C4-2B (cell line): ENCODE measurements around the gene SH3BGRL3.
"Not testable (repeated sequence)": the region's sequence is repeated elsewhere in the genome, so short reads cannot be mapped to it uniquely, and the experiment has no call there.

Experiments
- H3K27ac ChIP-seq: fragments of 450-650 bp; 2 replicates; pipeline ENCODE4 v1.5.1; 2017
- ZFX ChIP-seq: fragments of 450-650 bp; IDR thresholded peaks from 2 replicates; pipeline ENCODE4 v1.6.1; 2017
- TF ChIP-seq, protein P1 (sequence below): fragments of 450-650 bp; conservative IDR thresholded peaks from 2 replicates; pipeline ENCODE4 v1.5.1; 2017; ENCODE audit warnings: mild to moderate bottlenecking

Gene SH3BGRL3

DNA sequence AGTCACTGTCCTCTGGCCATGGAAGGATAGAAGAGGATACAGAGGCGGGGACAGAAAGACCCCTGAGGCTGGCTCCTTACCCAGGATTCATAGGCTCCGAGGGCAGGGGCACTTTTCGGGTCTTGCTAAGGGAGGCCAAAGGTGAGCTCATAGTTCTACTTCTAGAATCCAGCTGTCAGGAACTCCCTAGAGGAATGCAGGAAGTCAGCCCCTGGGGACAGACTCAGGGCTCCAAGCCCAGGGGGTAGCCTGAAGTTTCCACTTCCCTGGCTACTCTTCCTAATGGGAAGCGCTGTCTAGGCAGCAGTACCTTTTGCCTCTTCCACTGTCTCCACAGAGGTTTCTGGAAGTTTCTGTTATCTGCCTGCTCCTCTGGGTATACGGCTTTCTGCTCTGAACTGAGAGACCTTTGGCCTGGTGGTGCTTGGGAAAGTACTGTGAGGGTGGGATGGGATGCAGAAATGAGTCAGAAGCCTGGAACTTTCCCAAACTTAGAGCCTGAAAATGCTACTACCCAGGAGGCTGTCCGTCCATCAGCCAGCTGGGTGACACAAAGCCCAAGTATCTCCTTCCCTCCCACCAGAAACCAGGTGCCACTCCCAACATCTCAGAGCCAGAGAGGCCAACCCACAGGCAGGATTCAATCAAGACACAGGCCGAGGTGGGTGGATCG, 23.0 kb downstream of the SH3BGRL3 start:
- no peak for TF ChIP-seq ZFX
- TF ChIP-seq, protein P1, sequence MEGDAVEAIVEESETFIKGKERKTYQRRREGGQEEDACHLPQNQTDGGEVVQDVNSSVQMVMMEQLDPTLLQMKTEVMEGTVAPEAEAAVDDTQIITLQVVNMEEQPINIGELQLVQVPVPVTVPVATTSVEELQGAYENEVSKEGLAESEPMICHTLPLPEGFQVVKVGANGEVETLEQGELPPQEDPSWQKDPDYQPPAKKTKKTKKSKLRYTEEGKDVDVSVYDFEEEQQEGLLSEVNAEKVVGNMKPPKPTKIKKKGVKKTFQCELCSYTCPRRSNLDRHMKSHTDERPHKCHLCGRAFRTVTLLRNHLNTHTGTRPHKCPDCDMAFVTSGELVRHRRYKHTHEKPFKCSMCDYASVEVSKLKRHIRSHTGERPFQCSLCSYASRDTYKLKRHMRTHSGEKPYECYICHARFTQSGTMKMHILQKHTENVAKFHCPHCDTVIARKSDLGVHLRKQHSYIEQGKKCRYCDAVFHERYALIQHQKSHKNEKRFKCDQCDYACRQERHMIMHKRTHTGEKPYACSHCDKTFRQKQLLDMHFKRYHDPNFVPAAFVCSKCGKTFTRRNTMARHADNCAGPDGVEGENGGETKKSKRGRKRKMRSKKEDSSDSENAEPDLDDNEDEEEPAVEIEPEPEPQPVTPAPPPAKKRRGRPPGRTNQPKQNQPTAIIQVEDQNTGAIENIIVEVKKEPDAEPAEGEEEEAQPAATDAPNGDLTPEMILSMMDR, result no peak
- H3K27ac ChIP-seq, result no peak overlapping the region

DNA sequence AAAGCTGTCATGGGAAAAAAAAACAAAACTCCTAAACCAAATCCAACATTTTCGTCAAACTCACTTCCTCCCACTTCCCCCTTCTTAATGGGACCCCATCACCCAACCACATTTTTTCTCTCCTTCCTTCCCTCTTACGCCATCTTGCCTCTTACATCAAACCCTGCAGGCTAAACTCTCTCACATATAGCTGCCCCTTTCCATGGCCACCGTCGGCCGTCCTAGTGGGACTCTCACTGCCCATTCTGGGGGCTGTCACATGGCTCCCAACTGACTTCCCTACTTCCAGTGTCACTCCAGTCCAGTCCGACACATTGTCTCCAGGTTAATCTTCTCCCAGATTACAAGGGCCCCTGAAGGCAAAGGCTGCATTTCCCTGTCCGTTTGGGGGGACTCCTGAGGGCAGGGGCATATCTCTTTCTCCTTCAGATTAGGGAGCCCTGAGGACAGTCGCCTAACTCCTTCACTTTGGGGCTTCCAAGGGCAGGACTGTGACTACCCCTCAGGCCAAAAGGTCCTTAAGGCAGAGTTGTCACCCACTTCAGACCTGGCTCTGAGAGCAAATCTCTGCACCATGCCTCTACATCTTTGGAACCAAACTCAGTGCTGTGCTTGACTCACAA, 25.9 kb downstream of the SH3BGRL3 start:
- TF ChIP-seq, protein P1, result no peak
- no peak for TF ChIP-seq ZFX
- peak overlapping the region; percentile 74 for H3K27ac ChIP-seq

- TF ChIP-seq, protein P1, result no peak
- peak; percentile 19; the same call in 1 of the 2 replicates for TF ChIP-seq ZFX
- H3K27ac ChIP-seq, result peak within 1 kb of the TSS; percentile 74
These were observed 26.7 kb downstream of the SH3BGRL3 start, which contains the start of gene UBXN11 for GRCh38 chr1:26306290-26307229. Gene UBXN11, minus strand, starts transcription at chr1:26306636. Its CDS starts 3,753 bp downstream, at chr1:26302883.

DNA sequence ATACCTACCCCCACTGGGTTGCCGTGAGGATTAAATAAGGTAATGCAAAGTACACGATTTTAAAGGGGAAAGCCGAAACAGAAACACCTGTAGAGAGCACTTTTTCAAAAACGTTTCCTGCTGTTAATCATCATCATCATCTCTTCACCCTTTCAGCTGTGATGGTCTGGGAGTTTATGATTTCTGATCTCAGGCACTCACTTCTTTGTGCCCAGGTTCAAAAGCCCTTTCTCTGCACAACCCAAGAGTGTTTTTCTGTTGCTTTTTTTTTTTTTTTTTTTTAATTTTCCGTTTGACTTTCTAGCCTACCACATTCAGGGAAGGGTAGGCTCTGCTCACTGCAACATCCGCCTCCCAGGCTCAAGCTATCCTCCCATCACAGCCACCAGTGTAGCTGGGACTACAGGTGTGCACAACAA, 27.5 kb downstream of the SH3BGRL3 start:
- TF ChIP-seq, protein P1, result no peak
- TF ChIP-seq ZFX, result no peak
- H3K27ac ChIP-seq, result no peak overlapping the region

DNA sequence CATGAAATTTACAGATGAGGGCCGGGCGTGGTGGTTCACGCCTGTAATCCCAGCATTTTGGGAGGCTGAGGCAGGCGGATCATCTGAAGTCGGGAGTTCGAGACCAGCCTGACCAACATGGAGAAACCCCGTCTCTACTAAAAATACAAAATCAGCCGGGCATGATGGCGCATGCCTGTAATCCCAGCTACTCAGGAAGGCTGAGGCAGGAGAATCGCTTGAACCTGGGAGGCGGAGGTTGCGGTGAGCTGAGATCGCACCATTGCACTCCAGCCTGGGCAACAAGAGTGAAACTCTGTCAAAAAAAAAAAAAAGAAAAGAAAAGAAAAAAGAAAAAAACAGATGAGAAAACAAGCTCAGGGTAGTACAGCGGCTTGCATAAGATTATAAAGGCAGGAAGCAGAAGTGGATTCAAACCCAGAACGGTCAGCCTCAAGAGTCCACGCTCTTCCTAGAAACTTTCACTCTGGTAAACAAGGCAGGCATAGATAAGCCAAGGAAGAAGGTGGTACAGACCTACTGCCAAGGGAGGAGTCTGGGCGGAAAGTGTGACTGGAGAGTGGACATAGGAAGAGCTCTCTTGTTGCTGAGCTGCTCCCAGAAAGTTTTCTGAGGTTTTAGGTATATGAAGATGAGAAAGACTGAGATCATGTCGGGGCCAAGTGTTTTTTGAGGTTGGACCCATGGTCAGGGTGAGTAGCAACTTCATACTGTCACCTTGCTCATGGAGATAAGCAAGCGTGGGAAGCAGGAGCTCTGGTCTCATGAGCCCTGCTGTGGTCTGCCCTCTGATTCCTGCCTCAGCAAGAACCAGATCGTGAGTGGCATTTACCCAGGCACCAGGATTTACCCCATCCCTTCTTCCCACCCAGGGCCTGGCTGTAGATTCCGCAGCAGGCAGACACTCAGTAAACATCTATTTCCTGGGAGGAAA, 28.3 kb downstream of the SH3BGRL3 start:
- not testable (repeated sequence) for H3K27ac ChIP-seq

DNA sequence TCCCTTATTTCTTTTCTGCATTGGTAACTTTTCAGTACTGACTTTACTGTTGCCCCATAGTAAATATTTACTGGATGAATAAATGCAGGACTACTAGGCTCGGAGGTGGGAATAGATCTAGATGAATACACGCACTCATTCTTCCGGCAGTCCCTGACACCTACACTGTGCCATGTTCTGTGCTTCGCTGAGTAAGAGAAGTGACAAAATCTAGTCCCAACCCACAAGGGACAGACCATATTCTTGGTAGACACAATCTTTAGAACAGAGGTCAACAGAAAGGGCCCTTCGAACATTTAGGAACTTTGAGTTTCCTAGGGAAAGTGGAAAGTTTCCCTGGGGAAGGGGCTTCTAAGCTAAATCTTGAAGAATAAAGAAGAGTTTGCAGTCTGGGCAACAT, 34.6 kb downstream of the SH3BGRL3 start:
- TF ChIP-seq ZFX, result no peak
- TF ChIP-seq, protein P1, result no peak
- H3K27ac ChIP-seq, result no peak overlapping the region
